Activated CD8-positive, alpha-beta memory T cell treated with anti-CD3 and anti-CD28 coated beads, Interleukin-2, amount 50 U/mL, for 48 hours (primary cell): ENCODE results near the gene MVK.

ENCODE experiments used
- DNase-seq: peaks from one replicate; pipeline ENCODE4 v3.0.0-alpha.2; 2020

The MVK gene

DNA sequence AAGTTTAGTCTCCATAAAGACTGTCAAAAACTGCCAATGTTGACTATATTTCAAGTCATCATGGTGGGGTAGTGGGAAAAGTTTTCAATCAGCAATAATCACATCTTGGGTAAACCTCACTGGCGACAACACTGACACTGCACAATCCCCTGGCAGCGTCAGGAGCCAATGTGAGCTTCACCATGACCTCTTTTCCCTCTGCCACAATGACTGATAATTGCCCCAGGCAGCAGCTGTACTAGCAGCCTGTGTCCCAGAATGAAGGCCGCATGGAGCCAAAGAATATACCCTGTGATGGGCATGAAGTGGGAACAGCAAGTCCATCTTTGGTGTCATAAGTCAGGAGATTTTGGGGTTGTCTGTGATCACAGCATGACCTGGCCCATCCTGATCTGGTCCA lies 5.6 kb upstream of the MVK start:
- DNase-seq, result no peak

DNA sequence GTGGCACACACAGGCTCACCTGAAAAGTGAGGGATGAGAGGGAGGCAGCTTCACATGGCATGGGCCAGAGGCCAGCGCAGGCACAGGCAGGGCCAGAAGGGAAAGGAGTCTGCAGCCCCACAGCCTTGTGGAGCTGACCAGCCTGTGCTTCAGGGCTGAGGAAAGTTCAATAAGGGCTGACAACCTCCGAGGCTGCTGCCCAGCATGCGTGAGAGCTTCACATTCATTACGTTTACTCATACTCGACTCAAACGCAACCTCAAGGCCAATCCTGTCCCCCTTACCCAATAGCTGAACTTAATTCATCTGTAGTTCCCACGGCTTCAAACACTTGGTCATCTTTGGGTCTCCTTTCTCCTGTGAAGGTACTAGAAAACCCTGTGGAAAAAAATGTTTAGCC lies 5.1 kb upstream of the MVK start:
- no peak for DNase-seq

GRCh38 chr12:109571773-109572505 lies 1.7 kb upstream of the MVK start:
- DNase-seq, result no peak

- no peak for DNase-seq
Measured at GRCh38 chr12:109572506-109572845, 1.1 kb upstream of the MVK start.

DNA sequence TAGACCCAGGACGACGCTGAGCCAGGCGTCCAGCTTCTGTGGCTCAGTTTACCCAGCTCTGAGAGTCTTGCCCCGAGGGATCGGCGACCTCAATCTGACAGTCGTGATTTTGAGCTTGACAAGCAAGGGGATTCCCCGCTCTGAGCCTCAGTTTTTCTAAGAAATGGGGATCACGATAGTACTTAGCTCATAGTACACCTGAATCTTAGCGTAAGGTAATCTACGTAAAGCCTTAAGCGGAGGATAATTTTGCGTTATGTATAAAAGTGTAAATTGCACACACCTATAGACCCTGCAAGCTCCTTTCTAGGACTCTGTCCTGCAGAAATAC lies 285 bp downstream of the MVK start:
- no peak for DNase-seq

DNA sequence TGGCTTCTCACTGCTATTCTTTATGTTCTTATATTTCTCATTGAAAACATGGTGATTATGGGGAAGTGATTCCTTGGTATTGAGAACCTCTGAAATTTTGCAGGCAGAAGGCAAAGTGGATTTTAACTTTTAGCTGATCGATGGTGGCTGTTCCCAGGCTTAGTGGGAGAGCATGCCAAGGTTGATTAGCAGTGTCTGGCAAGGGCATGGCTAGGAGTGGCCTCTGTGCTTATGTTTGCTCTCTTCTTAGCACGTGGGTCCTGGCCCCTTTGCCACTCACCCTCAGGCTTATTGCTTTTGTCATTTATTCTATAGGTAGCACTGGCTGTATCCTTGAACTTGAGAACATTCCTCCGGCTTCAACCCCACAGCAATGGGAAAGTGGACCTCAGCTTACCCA lies 2.1 kb downstream of the MVK start:
- DNase-seq, result no peak

DNA sequence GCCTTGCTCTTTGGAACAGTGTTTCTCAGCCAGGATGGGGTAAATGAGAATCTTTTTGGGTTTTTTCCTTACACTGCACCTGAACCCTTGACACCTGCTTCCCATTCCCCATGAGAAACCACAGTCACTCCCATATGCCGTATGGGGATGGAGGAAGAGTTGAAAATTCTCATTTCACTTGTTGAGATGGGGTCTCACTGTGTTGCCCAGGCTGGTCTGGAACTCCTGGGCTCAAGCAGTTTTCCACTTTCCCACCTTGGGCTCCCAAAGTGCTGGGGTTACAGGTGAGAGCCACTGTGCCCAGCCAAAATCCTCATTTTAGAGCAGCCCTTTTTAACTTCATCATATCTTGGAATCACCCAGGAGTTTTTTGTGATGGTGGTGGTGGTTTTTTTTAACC lies 3.7 kb downstream of the MVK start:
- no peak for DNase-seq

DNA sequence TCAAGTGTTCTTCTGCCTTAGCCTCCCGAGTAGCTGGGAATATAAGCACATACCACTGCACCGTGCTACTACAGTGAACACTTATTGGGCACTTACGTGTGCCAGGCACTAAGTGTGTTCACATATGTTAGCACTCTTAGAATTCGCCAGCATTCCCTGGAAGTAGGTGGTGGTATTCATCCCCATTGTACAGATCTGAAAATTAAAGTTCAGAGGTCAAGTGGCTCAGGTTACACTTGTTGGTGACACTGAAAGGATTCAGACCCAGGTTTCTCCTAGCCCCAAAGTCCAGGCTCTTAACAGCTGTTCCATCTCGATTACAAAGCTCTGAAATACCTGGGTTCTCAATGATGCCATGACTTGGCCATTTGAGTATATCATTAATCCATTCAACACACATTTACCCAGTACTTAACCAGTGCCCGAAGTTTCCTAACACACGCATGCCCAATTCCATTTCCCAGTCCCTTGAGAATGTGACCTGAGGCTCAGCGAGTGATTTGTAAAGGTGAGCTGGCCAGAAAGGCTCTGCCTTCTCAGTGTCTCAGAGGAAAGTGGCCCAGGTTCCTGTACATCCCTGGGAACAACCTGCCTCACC lies 4.8 kb downstream of the MVK start:
- DNase-seq, result no peak

GRCh38 chr12:109579639-109580038 lies 6.0 kb downstream of the MVK start:
- DNase-seq, result no peak

GRCh38 chr12:109580272-109580671 lies 6.7 kb downstream of the MVK start:
- no peak for DNase-seq

DNA sequence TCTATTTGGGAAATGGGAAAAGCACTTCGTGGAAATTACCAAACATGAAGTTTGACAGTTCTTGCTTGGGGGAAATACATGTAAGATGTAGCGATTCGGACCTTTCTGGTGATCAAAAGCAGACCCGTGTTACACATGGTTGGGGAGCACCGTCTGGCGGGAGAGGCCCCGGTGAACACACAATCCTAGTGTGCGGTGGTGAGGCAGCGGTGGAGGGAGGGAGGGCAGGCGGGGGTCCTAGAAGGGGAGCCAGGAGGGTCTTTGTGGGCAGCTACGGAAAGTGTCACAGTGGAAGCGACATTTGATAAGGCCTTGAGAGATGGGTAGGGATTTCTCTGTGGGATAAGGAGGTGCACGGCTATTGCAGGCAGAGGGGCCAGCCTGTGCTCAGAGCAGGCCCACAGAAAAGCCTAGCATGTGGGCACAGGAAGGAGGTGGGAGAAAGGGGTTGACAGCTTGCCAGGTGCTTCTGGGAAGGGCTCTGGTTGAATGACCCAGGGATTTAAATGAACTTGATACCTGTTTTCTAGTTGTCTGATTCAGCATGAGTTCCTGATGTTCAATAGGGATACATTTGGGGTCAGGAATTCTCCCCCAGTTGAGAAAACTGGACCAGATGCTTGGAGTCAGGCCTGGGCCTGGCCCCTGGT lies 7.2 kb downstream of the MVK start:
- DNase-seq, result no peak

DNA sequence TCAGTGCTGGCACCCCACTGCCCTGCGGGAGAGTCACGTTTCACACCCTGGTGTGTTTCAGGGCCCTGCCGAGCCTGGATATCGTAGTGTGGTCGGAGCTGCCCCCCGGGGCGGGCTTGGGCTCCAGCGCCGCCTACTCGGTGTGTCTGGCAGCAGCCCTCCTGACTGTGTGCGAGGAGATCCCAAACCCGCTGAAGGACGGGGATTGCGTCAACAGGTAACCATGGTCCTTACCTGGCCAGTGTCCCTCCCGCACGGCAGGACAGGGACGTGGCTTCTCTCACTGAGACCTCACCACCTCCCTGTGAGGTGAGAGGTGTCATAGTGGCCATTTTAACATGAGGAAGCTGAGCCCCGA lies 7.7 kb downstream of the MVK start:
- no peak for DNase-seq

GRCh38 chr12:109581856-109582255 lies 8.3 kb downstream of the MVK start:
- DNase-seq, result no peak

DNA sequence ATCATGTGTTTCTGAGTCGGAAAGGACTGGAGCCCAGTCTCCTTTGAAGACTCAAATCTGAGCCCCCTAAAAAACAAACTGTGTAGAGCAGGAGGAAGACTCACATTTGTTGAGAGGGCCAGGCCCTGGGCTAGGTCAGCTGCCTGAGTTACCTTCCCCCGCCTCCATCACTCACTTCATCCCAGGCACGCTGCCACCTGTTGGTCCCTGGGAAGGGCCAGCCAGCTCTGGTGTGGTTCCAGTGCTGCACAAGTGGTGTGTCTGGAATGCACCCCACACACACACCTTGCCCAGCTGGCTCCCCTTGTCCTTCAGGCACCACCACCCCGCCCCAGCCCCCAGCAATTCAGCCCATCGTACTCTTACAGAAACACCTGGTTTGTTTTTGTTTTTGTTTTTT lies 9.0 kb downstream of the MVK start:
- no peak for DNase-seq

DNA sequence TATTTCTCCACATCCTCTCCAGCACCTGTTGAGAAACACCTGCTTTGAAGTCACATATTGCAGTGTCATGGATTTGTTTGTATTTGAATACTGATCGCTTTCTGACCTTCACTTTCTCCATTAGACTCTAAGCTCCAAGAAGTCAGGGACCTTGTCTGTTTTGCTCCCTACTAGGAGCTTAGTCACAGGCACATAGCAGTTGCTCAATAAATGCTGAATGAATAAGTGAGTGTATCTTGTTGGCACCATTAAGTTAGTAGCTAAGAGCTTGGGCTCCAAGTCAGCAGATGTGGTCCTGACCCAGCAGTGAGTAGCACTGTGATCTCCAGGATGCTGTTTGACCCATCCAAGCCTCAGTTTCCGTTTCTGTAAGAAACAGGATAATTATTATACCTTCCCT lies 10.1 kb downstream of the MVK start:
- no peak for DNase-seq

GRCh38 chr12:109586385-109587296 lies 13.0 kb downstream of the MVK start:
- DNase-seq, result no peak

- DNase-seq, result no peak
Measured at GRCh38 chr12:109587921-109588320, 14.3 kb downstream of the MVK start.

GRCh38 chr12:109588461-109589239 lies 15.1 kb downstream of the MVK start:
- no peak for DNase-seq

DNA sequence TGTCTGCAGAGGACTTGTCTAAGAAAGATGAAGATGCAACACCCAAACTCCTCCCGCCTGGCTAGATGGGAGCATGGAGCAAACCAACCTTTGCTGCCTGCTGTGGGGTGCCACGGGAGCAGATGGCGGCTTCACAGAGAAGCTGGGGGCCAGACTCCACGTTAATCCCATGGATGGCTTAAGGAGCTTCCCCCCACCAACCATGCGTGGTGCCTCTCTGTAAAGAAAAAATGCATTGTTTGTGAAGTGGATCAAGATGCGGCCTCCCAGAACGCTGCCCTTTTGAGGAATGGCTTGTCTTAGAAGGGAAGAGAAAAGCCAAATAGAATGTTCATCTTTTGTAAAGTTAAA lies 15.6 kb downstream of the MVK start:
- no peak for DNase-seq

- DNase-seq, result no peak
Measured at GRCh38 chr12:109589691-109590245, 16.2 kb downstream of the MVK start.

DNA sequence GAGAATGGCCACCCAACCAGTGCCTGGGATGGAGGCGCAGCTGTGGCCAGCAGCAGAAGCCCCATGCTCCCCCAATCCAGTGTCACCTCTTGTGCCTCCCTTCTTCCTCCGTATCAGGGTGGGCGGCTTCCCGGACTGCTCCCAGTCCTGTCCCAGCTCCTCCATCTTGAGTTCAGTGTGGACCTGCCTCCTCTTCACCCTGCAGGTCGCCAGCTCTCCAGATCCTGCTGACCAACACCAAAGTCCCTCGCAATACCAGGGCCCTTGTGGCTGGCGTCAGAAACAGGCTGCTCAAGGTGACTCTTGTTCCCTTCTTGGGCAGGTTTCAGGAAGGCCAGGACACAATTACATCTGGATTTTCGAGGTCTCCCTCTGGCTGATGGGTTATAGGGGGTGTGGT lies 17.0 kb downstream of the MVK start:
- no peak for DNase-seq

DNA sequence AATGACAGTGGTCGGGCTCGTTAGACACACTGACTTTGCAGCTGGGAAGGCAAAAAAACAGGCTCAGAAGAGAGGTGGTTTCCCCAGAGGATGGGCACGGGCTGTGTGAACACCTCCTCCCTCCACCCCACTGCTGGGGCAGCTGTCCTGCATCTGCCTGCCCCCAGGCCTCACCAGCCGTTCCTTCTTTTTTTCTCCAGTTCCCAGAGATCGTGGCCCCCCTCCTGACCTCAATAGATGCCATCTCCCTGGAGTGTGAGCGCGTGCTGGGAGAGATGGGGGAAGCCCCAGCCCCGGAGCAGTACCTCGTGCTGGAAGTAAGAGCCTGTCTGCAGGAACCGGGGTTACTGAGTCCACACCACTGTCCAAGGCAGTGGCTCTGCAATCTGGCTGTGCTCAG lies 17.4 kb downstream of the MVK start:
- no peak for DNase-seq
